ENCODE results near the gene ANKMY2.
A peak's percentile ranks its signal among the peaks of the same experiment; 100 is the strongest.

The ANKMY2 gene

GRCh38 chr7:16649196-16649595 is 3.6 kb upstream of the ANKMY2 start:
- H3K4me2 ChIP-seq: peak overlapping the region; percentile 83
- no peak overlapping the region for H3K9ac ChIP-seq
- H3K4me3 ChIP-seq: no peak overlapping the region
- no peak for TF ChIP-seq Cebpa-rat (IDR thresholded peaks at IDR 0.05)
- no peak overlapping the region for H3K27ac ChIP-seq
- no peaks in the 10 kb centered on the region for H3K9me3 ChIP-seq
- H4K20me1 ChIP-seq: peaks cover 77% of the 10 kb centered on the region
- H3K36me3 ChIP-seq: peaks cover 21% of the 10 kb centered on the region; the same call in 1 of the 2 replicates
- H3K27me3 ChIP-seq: no peaks in the 10 kb centered on the region
- peaks cover 40% of the 10 kb centered on the region for H3K4me1 ChIP-seq

GRCh38 chr7:16648551-16648950 is 3.0 kb upstream of the ANKMY2 start:
- H3K27ac ChIP-seq: no peak overlapping the region
- H3K9me3 ChIP-seq: no peaks in the 10 kb centered on the region
- H3K36me3 ChIP-seq: peaks cover 21% of the 10 kb centered on the region; the same call in 1 of the 2 replicates
- peaks cover 77% of the 10 kb centered on the region for H4K20me1 ChIP-seq
- no peak overlapping the region for H3K9ac ChIP-seq
- H3K4me1 ChIP-seq: peaks cover 46% of the 10 kb centered on the region
- H3K4me2 ChIP-seq: peak overlapping the region; percentile 83
- H3K27me3 ChIP-seq: no peaks in the 10 kb centered on the region
- no peak overlapping the region for H3K4me3 ChIP-seq
- no peak for TF ChIP-seq Cebpa-rat (IDR thresholded peaks at IDR 0.05)

GRCh38 chr7:16647435-16647960 is 1.9 kb upstream of the ANKMY2 start:
- Histone ChIP-seq H3K27ac (no peak overlapping the region), H3K4me1 (peaks cover 55% of the 10 kb centered on the region)

GRCh38 chr7:16646472-16647072 is 1.0 kb upstream of the ANKMY2 start:
- H3K4me1 ChIP-seq: peaks cover 49% of the 10 kb centered on the region
- peaks cover 66% of the 10 kb centered on the region for H4K20me1 ChIP-seq
- H3K4me2 ChIP-seq: peak overlapping the region; percentile 83
- peak overlapping the region; percentile 99 for H3K27ac ChIP-seq
- no peaks in the 10 kb centered on the region for H3K27me3 ChIP-seq
- H3K9ac ChIP-seq: peak overlapping the region; percentile 96
- TF ChIP-seq Cebpa-rat (IDR thresholded peaks at IDR 0.05): no peak
- H3K9me3 ChIP-seq: no peaks in the 10 kb centered on the region
- peak overlapping the region; percentile 94 for H3K4me3 ChIP-seq
- H3K36me3 ChIP-seq: peaks cover 7% of the 10 kb centered on the region; the same call in 1 of the 2 replicates

More at GRCh38 chr7:16647435-16647960, 1.9 kb upstream of the ANKMY2 start:
- TF ChIP-seq Cebpa-rat (IDR thresholded peaks at IDR 0.05): no peak
- Histone ChIP-seq H3K36me3 (peaks cover 16% of the 10 kb centered on the region; the same call in 1 of the 2 replicates), H3K9ac (peak overlapping the region; percentile 96), H3K4me3 (peak overlapping the region; percentile 94), H4K20me1 (peaks cover 75% of the 10 kb centered on the region), H3K4me2 (peak overlapping the region; percentile 83), H3K27me3 (no peaks in the 10 kb centered on the region), H3K9me3 (no peaks in the 10 kb centered on the region)

- Histone ChIP-seq H3K9me3 (no peaks in the 10 kb centered on the region), H3K4me1 (peaks cover 43% of the 10 kb centered on the region), H3K27ac (peak overlapping the region; percentile 99), H3K36me3 (peaks cover 7% of the 10 kb centered on the region; the same call in 1 of the 2 replicates), H4K20me1 (peaks cover 49% of the 10 kb centered on the region), H3K9ac (peak overlapping the region; percentile 96), H3K4me2 (peak overlapping the region; percentile 94), H3K4me3 (peak overlapping the region; percentile 94), H3K27me3 (no peaks in the 10 kb centered on the region)
- no peak for TF ChIP-seq Cebpa-rat (IDR thresholded peaks at IDR 0.05)
Measured at GRCh38 chr7:16644636-16645592, 640 bp downstream of the ANKMY2 start.

GRCh38 chr7:16644157-16644556 is 1.4 kb downstream of the ANKMY2 start:
- Histone ChIP-seq H3K9ac (peak overlapping the region; percentile 96), H3K9me3 (no peaks in the 10 kb centered on the region), H3K27me3 (no peaks in the 10 kb centered on the region), H3K36me3 (peaks cover 9% of the 10 kb centered on the region; the same call in 1 of the 2 replicates), H3K4me3 (peak overlapping the region; percentile 94), H3K4me1 (peaks cover 42% of the 10 kb centered on the region), H3K27ac (peak overlapping the region; percentile 99; the same call in 1 of the 2 replicates), H3K4me2 (peak overlapping the region; percentile 94), H4K20me1 (peaks cover 42% of the 10 kb centered on the region)
- TF ChIP-seq Cebpa-rat (IDR thresholded peaks at IDR 0.05): no peak

- peaks cover 9% of the 10 kb centered on the region for H4K20me1 ChIP-seq
- peaks cover 21% of the 10 kb centered on the region for H3K36me3 ChIP-seq
- no peak for TF ChIP-seq Cebpa-rat (IDR thresholded peaks at IDR 0.05)
- no peak overlapping the region for H3K27ac ChIP-seq
- H3K9me3 ChIP-seq: no peaks in the 10 kb centered on the region
- H3K27me3 ChIP-seq: no peaks in the 10 kb centered on the region
- peaks cover 9% of the 10 kb centered on the region; the same call in 1 of the 2 replicates for H3K4me1 ChIP-seq
- H3K9ac ChIP-seq: no peak overlapping the region
- H3K4me3 ChIP-seq: no peak overlapping the region
- no peak overlapping the region for H3K4me2 ChIP-seq
Measured at GRCh38 chr7:16638282-16639280, 7.0 kb downstream of the ANKMY2 start.

GRCh38 chr7:16637379-16637778 is 8.2 kb downstream of the ANKMY2 start:
- no peak overlapping the region for H3K9ac ChIP-seq
- no peak overlapping the region for H3K4me3 ChIP-seq
- no peaks in the 10 kb centered on the region for H3K27me3 ChIP-seq
- H3K4me1 ChIP-seq: no peaks in the 10 kb centered on the region
- no peak overlapping the region for H3K4me2 ChIP-seq
- no peaks in the 10 kb centered on the region; the same call in 1 of the 2 replicates for H4K20me1 ChIP-seq
- TF ChIP-seq Cebpa-rat (IDR thresholded peaks at IDR 0.05): no peak
- peaks cover 21% of the 10 kb centered on the region for H3K36me3 ChIP-seq
- no peaks in the 10 kb centered on the region for H3K9me3 ChIP-seq
- H3K27ac ChIP-seq: no peak overlapping the region

Data from BLaER1 (cell line).